A673 (cell line): ENCODE results near the gene PLCB2. TPM values are rescaled to one million over a fixed set of nuclear protein-coding genes. Genes with fewer than 3 reads are reported as not detected.
A peak's percentile ranks its signal among the peaks of the same experiment; 100 is the strongest.

Source experiments
- BruUV-seq: library from RNA; stranded (reverse); fragments of 400-500 nt; replicated peaks from 2 replicates; lab custom pipeline; 2021; lab: Mats Ljungman, UMichigan
- CTCF ChIA-PET: fragments of 300-600 bp; sonication (Branson Sonifier 250); formaldehyde crosslinking; loops from one replicate; lab custom pipeline; 2022; ENCODE audit warnings: antibody characterized with exemption; lab: Charles Lee
- POLR2A ChIA-PET: fragments of 300-600 bp; sonication (Branson Sonifier 250); formaldehyde crosslinking; loops from one replicate; lab custom pipeline; 2022; ENCODE audit warnings: antibody characterized with exemption; ENCODE audit not compliant: low non-redundant PET; lab: Charles Lee
- DNase-seq: peaks from one replicate; pipeline ENCODE4 v3.0.0-alpha.2; 2015; ENCODE audit warnings: low spot score
- H3K27ac ChIP-seq: fragments of 200-600 bp; sonication (generic); 2 replicates; pipeline ENCODE4 v1.5.1; 2016; ENCODE audit warnings: mixed run types, low read depth, mild to moderate bottlenecking, mixed read lengths, antibody characterized with exemption, low read length; ENCODE audit not compliant: poor library complexity, severe bottlenecking
- H3K27me3 ChIP-seq: fragments of 200-600 bp; sonication (generic); replicated peaks from 2 replicates; pipeline ENCODE4 v1.6.1; 2017; ENCODE audit warnings: mixed run types, low read depth, mild to moderate bottlenecking, mixed read lengths, antibody characterized with exemption, low read length; ENCODE audit not compliant: insufficient read depth, poor library complexity
- H3K36me3 ChIP-seq: fragments of 200-600 bp; sonication (generic); 2 replicates; pipeline ENCODE4 v1.6.1; 2016; ENCODE audit warnings: mixed run types, mild to moderate bottlenecking, mixed read lengths, antibody characterized with exemption, low read length; ENCODE audit not compliant: insufficient read depth, poor library complexity, severe bottlenecking
- H3K4me1 ChIP-seq: fragments of 200-600 bp; sonication (generic); 2 replicates; pipeline ENCODE4 v1.6.1; 2017; ENCODE audit warnings: mixed run types, mild to moderate bottlenecking, mixed read lengths, antibody characterized with exemption, low read length; ENCODE audit not compliant: insufficient read depth, poor library complexity, severe bottlenecking
- H3K4me3 ChIP-seq: fragments of 200-600 bp; sonication (generic); 2 replicates; pipeline ENCODE4 v1.5.1; 2016; ENCODE audit warnings: low read depth, mixed run types, mild to moderate bottlenecking, mixed read lengths, low read length; ENCODE audit not compliant: poor library complexity, severe bottlenecking
- H3K9me3 ChIP-seq: fragments of 200-600 bp; sonication (generic); 2 replicates; pipeline ENCODE4 v1.6.1; 2016; ENCODE audit warnings: mixed run types, low read depth, mild to moderate bottlenecking, mixed read lengths, antibody characterized with exemption, low read length; ENCODE audit not compliant: poor library complexity, severe bottlenecking
- CTCF ChIP-seq: fragments of 300-800, 200-600 bp; sonication (generic); conservative IDR thresholded peaks from 2 replicates; pipeline ENCODE4 v1.5.1; 2017; ENCODE audit warnings: low read depth, mild to moderate bottlenecking, antibody characterized with exemption, low read length, moderate library complexity, mixed read lengths
- EZH2 ChIP-seq: fragments of 200-600 bp; sonication (generic); IDR thresholded peaks from 2 replicates; pipeline ENCODE4 v1.6.1; 2017; ENCODE audit warnings: borderline replicate concordance, low read depth, mild to moderate bottlenecking, mixed read lengths, antibody characterized with exemption, low read length; ENCODE audit not compliant: poor library complexity, severe bottlenecking
- intact Hi-C: fragments of 100-400 bp; cut with micrococcal nuclease; formaldehyde crosslinking; loops from one replicate; pipeline ENCODE4 v1.10.0; 2022; ENCODE audit not compliant: unreplicated experiment
- total RNA-seq: library from RNA; stranded (reverse); gene quantifications from 2 replicates; pipeline ENCODE4 v1.2.3, GENCODE V29; 2021

PLCB2 gene
- total RNA-seq, 1 experiment from 2014 or later = 5.6 TPM

GRCh38 chr15:40316931-40317330, 9.2 kb upstream of the PLCB2 start:
- Histone ChIP-seq H3K9me3 (no peaks in the 10 kb centered on the region), H3K27ac (no peak overlapping the region), H3K36me3 (no peaks in the 10 kb centered on the region), H3K4me1 (peaks cover 18% of the 10 kb centered on the region), H3K4me3 (no peak overlapping the region), H3K27me3 (no peaks in the 10 kb centered on the region)
- intact Hi-C loops = no loop called here
- no TSS peak for BruUV-seq
- ChIA-PET POLR2A (interaction anchor here (0.5 kb wide), 1 partner anchor 92 kb away, joined by 3 read pairs; no protein-coding TSS in a partner anchor), CTCF (no interaction called here)
- no peak for DNase-seq
- TF ChIP-seq EZH2 (no peak), CTCF (no peak)

- TF ChIP-seq EZH2 = no peak
- BruUV-seq = no TSS peak
- Histone ChIP-seq H3K9me3 (no peaks in the 10 kb centered on the region), H3K4me3 (no peak overlapping the region), H3K4me1 (peaks cover 11% of the 10 kb centered on the region), H3K27me3 (no peaks in the 10 kb centered on the region), H3K36me3 (no peaks in the 10 kb centered on the region), H3K27ac (no peak overlapping the region)
- no peak for DNase-seq
- intact Hi-C loops = no loop called here
- POLR2A ChIA-PET = no interaction called here
- CTCF ChIA-PET = interaction anchor here (1.5 kb wide), 1 partner anchor 268 kb away, joined by 3 read pairs; no protein-coding TSS in a partner anchor
Observed at GRCh38 chr15:40314723-40315276, 7.1 kb upstream of the PLCB2 start.

GRCh38 chr15:40313531-40314398, 6.0 kb upstream of the PLCB2 start:
- no peaks in the 10 kb centered on the region for H3K36me3 ChIP-seq
- no peak overlapping the region for H3K27ac ChIP-seq
- ChIA-PET CTCF (interaction anchor here (1.5 kb wide), 1 partner anchor 267 kb away, joined by 3 read pairs; no protein-coding TSS in a partner anchor), POLR2A (no interaction called here)
- TF ChIP-seq CTCF (no peak), EZH2 (no peak)
- intact Hi-C loops = no loop called here
- no peak overlapping the region for H3K4me3 ChIP-seq
- peak; percentile 82 for DNase-seq
- H3K27me3 ChIP-seq = no peaks in the 10 kb centered on the region
- peaks cover 11% of the 10 kb centered on the region for H3K4me1 ChIP-seq
- no peaks in the 10 kb centered on the region for H3K9me3 ChIP-seq
- BruUV-seq = no TSS peak
